Nucleus accumbens (tissue), 56 donors: ENCODE measurements around the gene RASL10B.
"Not testable (repeated sequence)": the region's sequence is repeated elsewhere in the genome, so short reads cannot be mapped to it uniquely, and the experiment has no call there.

Experiments used
- DNase-seq, 56 donors: peaks; one replicate each; lab custom pipeline; 2025; lab: John Stamatoyannopoulos, UW

Gene RASL10B

GRCh38 chr17:35740997-35741931, 9.8 kb downstream of the RASL10B start:
- DNase-seq: peak in 1 of 56 donors; percentile 31

GRCh38 chr17:35742496-35742895, 11.1 kb downstream of the RASL10B start:
- no peak for DNase-seq

DNA sequence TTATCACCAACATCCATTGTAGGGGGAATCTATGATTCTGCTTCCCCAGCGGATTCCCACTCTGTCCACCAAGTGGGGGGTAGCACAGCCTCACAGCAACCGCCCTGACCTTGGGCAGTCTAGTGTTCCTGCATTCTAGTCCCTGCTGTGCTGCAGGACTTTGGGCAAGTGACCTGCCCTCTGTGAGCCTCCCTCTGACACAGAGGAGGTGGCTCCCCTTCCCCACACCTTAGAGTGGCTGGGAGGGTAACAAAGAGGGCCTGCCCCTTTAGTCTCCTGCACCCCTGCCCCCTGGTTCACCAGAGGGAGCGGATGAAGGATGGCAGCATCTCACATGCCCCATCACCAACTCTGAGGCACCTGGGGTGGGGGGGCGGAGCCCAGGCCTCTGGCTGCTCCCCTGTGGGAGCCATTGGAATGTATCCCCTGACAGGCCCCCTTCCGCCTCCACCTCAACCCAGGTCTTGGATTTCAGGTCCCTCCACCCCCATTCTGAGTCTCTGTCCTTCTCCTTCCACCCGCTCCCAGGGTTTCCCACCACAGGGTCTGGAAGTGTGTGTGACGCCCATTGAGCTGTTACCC, 11.5 kb downstream of the RASL10B start:
- DNase-seq: no peak

DNA sequence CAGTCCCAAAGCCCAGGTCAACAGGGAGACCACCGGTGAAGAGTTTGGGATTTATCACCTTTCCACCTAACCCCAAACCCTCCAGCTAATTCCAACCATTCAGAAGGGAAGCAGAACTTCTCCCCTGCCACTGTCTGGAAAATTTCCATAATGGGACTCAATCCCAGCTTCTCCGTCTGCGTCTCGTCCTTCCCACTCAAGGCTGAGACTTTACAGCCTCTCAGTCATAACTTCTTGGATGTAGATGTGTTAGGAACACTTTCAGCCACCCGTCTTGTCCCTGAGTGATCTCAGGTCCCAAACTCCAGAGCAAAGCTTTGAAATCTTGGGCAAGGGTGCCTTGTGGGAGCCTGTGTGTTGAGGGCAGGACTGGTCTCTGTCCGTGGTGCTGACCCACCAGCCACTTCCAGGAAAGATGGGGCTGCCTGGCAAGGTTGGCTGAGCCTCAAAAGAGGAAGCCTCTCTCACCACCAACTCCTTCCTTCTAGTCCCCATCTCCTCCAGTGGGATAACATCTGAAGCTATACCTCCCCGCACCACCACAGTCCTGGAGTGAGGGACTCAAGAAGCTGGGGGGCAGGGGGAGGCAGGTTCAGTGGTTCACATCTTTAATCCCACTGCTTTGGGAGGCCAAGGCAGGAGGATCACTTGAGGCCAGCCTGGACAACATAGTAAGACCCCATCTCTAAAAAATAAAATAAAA, 12.3 kb downstream of the RASL10B start:
- DNase-seq: no peak

- no peak for DNase-seq
Observed at GRCh38 chr17:35744830-35745229, 13.4 kb downstream of the RASL10B start.

GRCh38 chr17:35745246-35745645, 13.8 kb downstream of the RASL10B start:
- no peak for DNase-seq

- no peak for DNase-seq
Observed at GRCh38 chr17:35745749-35746320, 14.4 kb downstream of the RASL10B start.

DNA sequence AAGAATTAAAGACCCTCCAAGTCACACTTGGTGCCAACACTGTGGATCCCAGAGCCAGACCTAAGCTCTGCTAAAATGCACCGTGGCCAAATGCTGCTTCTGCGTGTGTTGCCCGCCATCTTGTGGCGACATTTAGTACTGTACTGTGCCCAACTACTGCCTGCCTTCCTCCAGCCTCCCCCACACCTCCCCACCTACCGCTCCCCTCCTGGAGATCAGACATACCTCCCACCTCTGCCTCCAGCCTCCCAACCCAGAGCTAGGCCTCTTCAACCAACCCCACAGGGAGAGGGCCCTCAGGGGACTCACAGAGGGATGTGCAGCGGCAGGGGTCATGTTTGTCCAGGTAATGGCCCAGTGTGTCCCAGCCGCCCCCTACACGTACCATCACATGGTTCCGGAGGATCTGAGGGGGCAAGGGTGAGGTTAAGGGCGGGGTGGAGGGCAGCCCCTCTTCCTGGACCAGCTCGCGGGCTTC, 16.1 kb downstream of the RASL10B start:
- peak in 48 of 56 donors; percentile 9 to 88 (median 42) for DNase-seq

GRCh38 chr17:35748341-35748841, 17.0 kb downstream of the RASL10B start:
- no peak for DNase-seq

- DNase-seq: no peak
Observed at GRCh38 chr17:35748979-35749378, 17.5 kb downstream of the RASL10B start.

- DNase-seq: peak in 3 of 56 donors; percentile 16 to 24 (median 19)
Observed at GRCh38 chr17:35749560-35750412, 18.3 kb downstream of the RASL10B start.

DNA sequence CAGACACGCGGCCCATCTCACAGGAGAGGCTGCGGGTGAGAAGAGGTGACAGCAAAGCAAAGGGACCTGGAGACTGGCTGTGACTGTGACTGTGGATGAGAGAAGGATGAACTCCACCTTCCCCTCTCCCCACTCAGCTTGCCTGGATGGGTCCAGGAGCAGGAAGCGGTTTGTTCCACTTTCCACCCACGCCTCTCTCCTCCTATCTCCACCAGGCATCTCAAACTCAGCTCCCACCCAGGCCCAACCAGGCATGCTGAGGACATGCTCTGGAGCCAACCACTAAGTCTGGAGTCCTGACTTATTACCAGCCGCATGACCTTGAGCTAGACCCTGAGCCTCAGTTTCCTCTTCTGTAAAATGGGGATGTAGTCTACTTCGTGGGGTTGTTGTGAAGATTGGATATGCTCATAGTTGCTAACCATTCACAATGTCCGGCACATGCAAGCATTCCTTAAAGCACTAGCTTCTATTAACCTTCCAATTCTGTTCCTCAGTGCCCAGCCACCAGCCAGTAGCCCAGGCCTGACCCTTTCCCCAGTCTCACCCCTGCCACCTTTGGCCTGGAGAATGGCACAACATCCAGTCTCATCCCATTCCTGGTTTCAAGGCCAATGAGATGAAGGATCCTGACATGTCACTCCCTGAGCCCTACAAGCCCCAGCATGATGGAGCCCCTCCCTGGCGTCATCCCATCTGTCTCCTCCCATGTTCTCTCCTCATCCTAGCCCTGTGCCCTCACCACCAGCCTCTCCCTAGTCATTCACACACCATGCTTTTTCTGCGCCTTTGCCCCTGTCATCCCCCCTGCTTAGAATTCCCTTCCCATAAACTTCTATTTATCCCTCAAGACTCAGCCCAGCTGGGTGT, 19.3 kb downstream of the RASL10B start:
- DNase-seq: no peak

GRCh38 chr17:35751541-35751940, 20.1 kb downstream of the RASL10B start:
- not testable (repeated sequence) for DNase-seq

DNA sequence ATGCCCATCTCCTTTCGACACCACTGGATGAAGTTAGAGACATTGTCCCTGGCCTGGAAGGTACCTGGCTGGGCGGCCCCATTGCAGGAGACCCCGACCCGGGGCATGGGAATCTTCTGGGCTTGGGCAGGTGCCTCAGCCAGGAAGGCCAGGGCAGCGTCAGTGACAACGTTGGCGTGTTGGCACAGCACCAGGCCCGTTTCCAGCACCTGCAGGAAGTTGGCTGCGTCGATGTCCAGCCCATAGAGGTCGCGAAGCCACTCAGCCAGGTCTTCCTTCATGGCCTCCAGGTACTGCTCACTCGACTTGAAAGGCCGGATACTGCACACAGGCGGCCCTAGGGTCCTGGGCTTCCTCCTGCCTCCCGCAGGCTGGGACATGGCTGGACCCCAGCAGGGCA, 21.0 kb downstream of the RASL10B start:
- no peak for DNase-seq

GRCh38 chr17:35752945-35753764, 21.7 kb downstream of the RASL10B start, which contains the start of gene GAS2L2:
GAS2L2 (minus strand) TSS chr17:35753239; CDS start chr17:35752850, 389 bp downstream.
- peak in 4 of 56 donors; percentile 15 to 21 (median 17) for DNase-seq

DNA sequence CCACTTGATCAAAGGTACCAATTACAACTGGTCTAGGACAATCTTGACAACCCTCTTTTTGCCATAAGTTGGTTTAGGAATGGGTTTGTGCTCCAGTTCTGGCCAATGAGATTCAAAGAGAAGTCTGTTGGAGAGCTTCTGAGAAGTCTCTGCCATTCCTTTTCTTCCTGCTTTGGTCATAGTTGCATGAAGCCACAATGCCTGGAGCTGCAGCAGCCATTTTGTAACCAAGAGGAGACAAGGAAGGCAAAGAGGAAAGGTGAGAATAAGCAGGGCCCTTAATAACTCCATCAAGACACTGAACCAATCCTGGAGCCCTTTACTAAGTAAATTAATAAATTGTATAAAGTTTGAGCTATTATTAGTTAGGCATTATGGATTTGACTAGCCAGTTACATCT, 25.8 kb downstream of the RASL10B start:
- DNase-seq: no peak

DNA sequence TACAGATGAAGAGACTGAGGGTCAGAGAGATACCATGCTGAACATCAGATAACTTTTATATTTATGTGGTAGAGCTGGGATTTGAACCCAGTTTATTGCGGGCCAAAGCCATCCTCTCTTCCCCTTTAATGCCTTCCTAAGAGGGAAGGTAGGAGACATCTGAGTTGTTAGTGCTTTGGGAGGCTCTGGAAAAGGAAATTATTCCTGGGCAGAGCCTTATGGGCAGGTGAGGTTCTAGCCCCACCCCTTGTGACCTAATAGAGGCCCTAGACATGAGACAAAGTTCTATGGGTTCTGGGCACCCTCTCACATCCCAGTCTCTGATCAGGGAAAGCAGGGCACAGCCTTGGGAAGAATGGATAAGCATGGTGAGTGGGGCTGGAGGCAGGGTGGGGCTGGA, 29.1 kb downstream of the RASL10B start, which contains the start of gene C17orf50:
Gene C17orf50 (plus strand): TSS at position 301 of the 400 bp plus-strand sequence. CDS start 55 bp downstream, at position 356.
- no peak for DNase-seq
